Endothelial cell of umbilical vein (primary cell): ENCODE measurements around the gene MIEN1. TPM values are rescaled to one million over a fixed set of nuclear protein-coding genes. Genes with fewer than 3 reads are reported as not detected.

Experiments
- BruUV-seq: library from RNA; stranded (reverse); fragments of 400-500 nt; replicated peaks from 2 replicates; lab custom pipeline; 2021; lab: Mats Ljungman, UMichigan
- CTCF ChIA-PET: fragments of 300-600, 350-600 bp; sonication (Branson Sonifier 250); formaldehyde crosslinking; loops from one replicate; lab custom pipeline; 2021; ENCODE audit warnings: antibody characterized with exemption, inconsistent platforms; lab: Charles Lee
- POLR2A ChIA-PET: fragments of 300-600, 350-600 bp; sonication (Branson Sonifier 250); formaldehyde crosslinking; loops from one replicate; lab custom pipeline; 2021; ENCODE audit warnings: antibody characterized with exemption, inconsistent platforms; lab: Charles Lee
- DNase-seq: peaks from one replicate; pipeline ENCODE4 v3.0.0-alpha.2; 2011; ENCODE audit warnings: low read depth, low spot score
- FAIRE-seq: peaks from 2 replicates; lab custom pipeline; 2011; peaks lifted over from hg19 to GRCh38; lab: Jason Lieb, UNC
- H2AFZ ChIP-seq: 2 replicates; pipeline ENCODE4 v1.6.0; 2012; ENCODE audit warnings: low read depth, low read length, control low read depth, inconsistent platforms
- H3K27ac ChIP-seq: 2 replicates; pipeline ENCODE4 v1.5.1; 2011; ENCODE audit warnings: low read depth, mild to moderate bottlenecking, control low read depth, low read length, moderate library complexity; ENCODE audit not compliant: insufficient read depth
- H3K27me3 ChIP-seq, 2 experiments: 2 replicates each; pipeline versions ENCODE4 v1.6.0 to v1.6.1; 2011; ENCODE audit warnings: low read length in 2 of 2, mixed read lengths in 1 of 2; ENCODE audit not compliant: control insufficient read depth in 2 of 2, insufficient read depth in 2 of 2
- H3K36me3 ChIP-seq, 2 experiments: 2 replicates in 1 of 2; 3 replicates in 1 of 2; pipeline ENCODE4 v1.5.1; 2011; ENCODE audit warnings: low read length in 2 of 2, mild to moderate bottlenecking in 1 of 2, moderate library complexity in 1 of 2; ENCODE audit not compliant: control insufficient read depth in 2 of 2, insufficient read depth in 2 of 2; ENCODE audit errors: extremely low read depth in 1 of 2
- H3K4me1 ChIP-seq: 3 replicates; pipeline ENCODE4 v1.5.1; 2011; ENCODE audit warnings: mild to moderate bottlenecking, low read length; ENCODE audit not compliant: control insufficient read depth, insufficient read depth; ENCODE audit errors: extremely low read depth
- H3K4me2 ChIP-seq: 2 replicates; pipeline ENCODE4 v1.6.1; 2011; ENCODE audit warnings: low read length, control low read depth, mixed read lengths; ENCODE audit not compliant: insufficient read depth
- H3K4me3 ChIP-seq, 3 experiments: fragments of 200-600 bp in 1 of 3; sonication (generic), shearing (Covaris generic) in 1 of 3; replicated peaks in 1 of 3; 2 replicates each; pipeline ENCODE4 v1.5.1; 2011 to 2016; ENCODE audit warnings: control low read depth in 3 of 3, low read length in 3 of 3, mild to moderate bottlenecking in 2 of 3, inconsistent platforms in 1 of 3, low read depth in 1 of 3, moderate library complexity in 1 of 3; ENCODE audit not compliant: insufficient read depth in 1 of 3
- H3K79me2 ChIP-seq: 2 replicates; pipeline ENCODE4 v1.6.0; 2012; ENCODE audit warnings: low read length, inconsistent platforms; ENCODE audit not compliant: control insufficient read depth, insufficient read depth
- H3K9ac ChIP-seq: replicated peaks from 2 replicates; pipeline ENCODE3; 2011; ENCODE audit warnings: low read length, control low read depth; ENCODE audit not compliant: insufficient read depth; ENCODE audit errors: extremely low read depth
- H3K9me1 ChIP-seq: replicated peaks from 3 replicates; pipeline ENCODE4 v1.6.0; 2011; ENCODE audit warnings: mild to moderate bottlenecking, low read length; ENCODE audit not compliant: control insufficient read depth, insufficient read depth; ENCODE audit errors: extremely low read depth
- H3K9me3 ChIP-seq: replicated peaks from 2 replicates; pipeline ENCODE4 v1.5.1; 2012; ENCODE audit warnings: low read length, inconsistent platforms; ENCODE audit not compliant: control insufficient read depth, insufficient read depth
- H4K20me1 ChIP-seq: replicated peaks from 2 replicates; pipeline ENCODE3; 2011; ENCODE audit warnings: mild to moderate bottlenecking, low read length; ENCODE audit not compliant: control insufficient read depth, insufficient read depth; ENCODE audit errors: extremely low read depth
- EZH2 ChIP-seq: IDR thresholded peaks from 2 replicates; pipeline ENCODE4 v1.6.1; 2012; ENCODE audit warnings: borderline replicate concordance, low read depth, mild to moderate bottlenecking, moderate library complexity, low read length, inconsistent platforms; ENCODE audit not compliant: severe bottlenecking
- FOS ChIP-seq: IDR thresholded peaks from 2 replicates; pipeline ENCODE4 v1.6.1; 2011; ENCODE audit warnings: mild to moderate bottlenecking, low read length, moderate library complexity, borderline replicate concordance; ENCODE audit not compliant: insufficient read depth
- GATA2 ChIP-seq: IDR thresholded peaks from 2 replicates; pipeline ENCODE4 v1.7.0; 2011; ENCODE audit warnings: low read depth, mild to moderate bottlenecking, moderate library complexity, mixed read lengths, low read length; ENCODE audit not compliant: insufficient read length, insufficient read depth
- JUN ChIP-seq: IDR thresholded peaks from 2 replicates; pipeline ENCODE4 v1.6.1; 2011; ENCODE audit warnings: borderline replicate concordance, low read depth; ENCODE audit not compliant: insufficient read length, insufficient read depth
- MYC ChIP-seq: IDR thresholded peaks from one replicate; pipeline ENCODE4 v1.6.1; 2011; ENCODE audit warnings: mild to moderate bottlenecking, low read depth, low read length
- POLR2A ChIP-seq: IDR thresholded peaks from 2 replicates; pipeline ENCODE4 v1.6.1; 2012; ENCODE audit warnings: low read depth, mild to moderate bottlenecking, control low read depth, low read length
- POLR2AphosphoS5 ChIP-seq: IDR thresholded peaks from 2 replicates; pipeline ENCODE4 v1.6.1; 2012; ENCODE audit warnings: low read depth, mild to moderate bottlenecking, control low read depth, low read length, moderate library complexity; ENCODE audit not compliant: insufficient read depth
- dilution Hi-C: fragments of 300-500 bp; cut with MboI; formaldehyde crosslinking; loops from one replicate; pipeline ENCODE4 v1.15.0; 2019; ENCODE audit warnings: low sequenced_read_pairs; ENCODE audit not compliant: extremely low pct_ligation_motif_present
- intact Hi-C: fragments of 100-400 bp; cut with micrococcal nuclease; formaldehyde crosslinking; loops from one replicate; pipeline ENCODE4 v1.10.0; 2022
- polyA plus RNA-seq, 4 experiments: library from polyadenylated mRNA; depleted of rRNA in 3 of 4; stranded (reverse) in 3 of 4; unstranded in 1 of 4; fragments of >200 nt; gene quantifications; 2 replicates each; pipeline versions ENCODE4 v1.2.1 to v1.2.3, GENCODE V29; 2011 to 2012; ENCODE audit warnings: missing spikeins in 1 of 4
- total RNA-seq: library from RNA; stranded (reverse); gene quantifications from 2 replicates; pipeline ENCODE4 v1.2.3, GENCODE V29; 2021
- TF ChIP-seq, protein P1 (sequence below): IDR thresholded peaks from 2 replicates; pipeline ENCODE4 v1.6.1; 2011; ENCODE audit not compliant: insufficient read depth, insufficient read length
- TF ChIP-seq, protein P2 (sequence below), 2 donors: IDR thresholded peaks; 1 replicate in 1 of 2; 2 replicates in 1 of 2; pipeline ENCODE4 v1.5.1; 2011; ENCODE audit warnings: low read length in 2 of 2, mild to moderate bottlenecking in 2 of 2, moderate library complexity in 2 of 2, control low read depth in 1 of 2, inconsistent platforms in 1 of 2, low read depth in 1 of 2; ENCODE audit not compliant: insufficient read depth in 1 of 2; ENCODE audit errors: extremely low read depth in 1 of 2

MIEN1 gene
- total and polyA plus RNA-seq, 2 donors (not counting 3 experiments of a cell fraction or from before 2014, with no cell fraction given), result 42.4 to 74.5 TPM

DNA sequence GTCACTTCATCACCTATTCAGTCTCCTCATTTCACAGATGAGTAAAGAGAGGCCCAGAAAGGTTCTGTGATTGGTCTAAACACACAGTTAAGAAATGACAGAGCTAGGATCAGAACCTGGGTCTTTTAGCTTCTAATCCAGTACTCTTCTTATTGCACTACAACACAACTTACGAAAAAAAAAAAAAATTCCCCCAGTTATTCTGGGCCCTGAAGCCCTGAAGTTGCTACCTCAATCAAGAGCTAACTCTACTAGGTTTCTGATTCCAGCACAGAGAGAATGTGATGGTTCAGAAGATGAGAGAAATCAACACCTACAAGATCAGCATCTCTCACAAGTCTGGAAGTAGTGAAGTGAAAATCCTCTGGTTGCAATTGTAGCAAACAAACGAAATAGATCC, 44.7 kb upstream of the MIEN1 start:
- Histone ChIP-seq H3K4me3 (no peak overlapping the region), H3K27me3 (peaks cover 46 to 54% of the 10 kb centered on the region in 2 experiments), H3K4me2 (no peak overlapping the region), H2AFZ (no peak overlapping the region), H3K9me1 (no peaks in the 10 kb centered on the region), H3K4me1 (no peaks in the 10 kb centered on the region), H3K9me3 (no peaks in the 10 kb centered on the region), H3K27ac (no peak overlapping the region), H4K20me1 (no peaks in the 10 kb centered on the region), H3K36me3 (no peaks in the 10 kb centered on the region), H3K79me2 (no peaks in the 10 kb centered on the region), H3K9ac (no peak overlapping the region)
- no TSS peak for BruUV-seq
- dilution Hi-C loops (no loop called here), intact Hi-C loops (no loop called here)
- no peak for FAIRE-seq
- ChIA-PET POLR2A (no interaction called here), CTCF (interaction anchor here (1.0 kb wide), 1 partner anchor 11 kb away, joined by 3 read pairs; no protein-coding TSS in a partner anchor)
- no peak for TF ChIP-seq GATA2
- no peak for TF ChIP-seq EZH2
- TF ChIP-seq, protein P1, sequence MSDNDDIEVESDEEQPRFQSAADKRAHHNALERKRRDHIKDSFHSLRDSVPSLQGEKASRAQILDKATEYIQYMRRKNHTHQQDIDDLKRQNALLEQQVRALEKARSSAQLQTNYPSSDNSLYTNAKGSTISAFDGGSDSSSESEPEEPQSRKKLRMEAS, result no peak
- TF ChIP-seq MYC, result no peak
- no peak for TF ChIP-seq JUN
- TF ChIP-seq FOS, result no peak
- TF ChIP-seq POLR2A, result no peak
- TF ChIP-seq, protein P2, sequence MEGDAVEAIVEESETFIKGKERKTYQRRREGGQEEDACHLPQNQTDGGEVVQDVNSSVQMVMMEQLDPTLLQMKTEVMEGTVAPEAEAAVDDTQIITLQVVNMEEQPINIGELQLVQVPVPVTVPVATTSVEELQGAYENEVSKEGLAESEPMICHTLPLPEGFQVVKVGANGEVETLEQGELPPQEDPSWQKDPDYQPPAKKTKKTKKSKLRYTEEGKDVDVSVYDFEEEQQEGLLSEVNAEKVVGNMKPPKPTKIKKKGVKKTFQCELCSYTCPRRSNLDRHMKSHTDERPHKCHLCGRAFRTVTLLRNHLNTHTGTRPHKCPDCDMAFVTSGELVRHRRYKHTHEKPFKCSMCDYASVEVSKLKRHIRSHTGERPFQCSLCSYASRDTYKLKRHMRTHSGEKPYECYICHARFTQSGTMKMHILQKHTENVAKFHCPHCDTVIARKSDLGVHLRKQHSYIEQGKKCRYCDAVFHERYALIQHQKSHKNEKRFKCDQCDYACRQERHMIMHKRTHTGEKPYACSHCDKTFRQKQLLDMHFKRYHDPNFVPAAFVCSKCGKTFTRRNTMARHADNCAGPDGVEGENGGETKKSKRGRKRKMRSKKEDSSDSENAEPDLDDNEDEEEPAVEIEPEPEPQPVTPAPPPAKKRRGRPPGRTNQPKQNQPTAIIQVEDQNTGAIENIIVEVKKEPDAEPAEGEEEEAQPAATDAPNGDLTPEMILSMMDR (IDR thresholded peaks at IDR 0.05; ENCODE audit: extremely low read depth in 1 of 2, insufficient read depth in 1 of 2, low read depth in 1 of 2, low read length in 2 of 2), result no peak
- TF ChIP-seq POLR2AphosphoS5, result no peak
- DNase-seq, result no peak
